Natural killer cell (primary cell): Measurements from ENCODE around the gene PRR33. TPM values are rescaled to one million over a fixed set of nuclear protein-coding genes. Genes with fewer than 3 reads are reported as not detected.
A peak's percentile ranks its signal among the peaks of the same experiment; 100 is the strongest.
"Not testable (repeated sequence)": the region's sequence is repeated elsewhere in the genome, so short reads cannot be mapped to it uniquely, and the experiment has no call there.

Experiments
- ATAC-seq, 3 donors: fragments of 150-1000 bp in 2 of 3; fragments of 200-7000 bp in 1 of 3; cut with Tn5 transposase; 1 replicate in 1 of 3; 2 replicates in 2 of 3; pipeline ENCODE4 v1.10.0; 2021; ENCODE audit warnings: mild to moderate bottlenecking in 2 of 3, moderate library complexity in 2 of 3
- DNase-seq, 2 donors: peaks; one replicate each; pipeline versions ENCODE4 v3.0.0 to v3.0.0-alpha.2; 2013 to 2021; ENCODE audit warnings: mixed read lengths in 1 of 2
- H3K27ac ChIP-seq: one replicate; pipeline ENCODE4 v1.5.1; 2013; ENCODE audit warnings: mild to moderate bottlenecking, low read length
- H3K27me3 ChIP-seq: one replicate; pipeline ENCODE4 v1.6.1; 2013; ENCODE audit warnings: low read length; ENCODE audit not compliant: control insufficient read depth, insufficient read depth
- H3K36me3 ChIP-seq: one replicate; pipeline ENCODE4 v1.6.1; 2013; ENCODE audit warnings: low read length; ENCODE audit not compliant: control insufficient read depth, insufficient read depth
- H3K4me1 ChIP-seq: one replicate; pipeline ENCODE4 v1.6.1; 2013; ENCODE audit warnings: low read length; ENCODE audit not compliant: control insufficient read depth, insufficient read depth
- H3K4me3 ChIP-seq: one replicate; pipeline ENCODE4 v1.5.1; 2013; ENCODE audit warnings: low read length
- H3K9me3 ChIP-seq: one replicate; pipeline ENCODE4 v1.6.1; 2013; ENCODE audit warnings: low read length; ENCODE audit not compliant: control insufficient read depth, insufficient read depth
- H3K27ac Mint-ChIP-seq, 2 donors: one replicate each; pipeline ENCODE4 v1.8.0; 2022; ENCODE audit warnings: mild to moderate bottlenecking in 2 of 2, mixed read lengths in 2 of 2, moderate library complexity in 1 of 2
- H3K27me3 Mint-ChIP-seq, 2 donors: one replicate each; pipeline ENCODE4 v1.8.0; 2022; ENCODE audit warnings: low read depth in 2 of 2, mixed read lengths in 2 of 2
- H3K36me3 Mint-ChIP-seq: one replicate; pipeline ENCODE4 v1.8.0; 2022; ENCODE audit warnings: mixed read lengths
- H3K4me1 Mint-ChIP-seq, 2 donors: one replicate each; pipeline ENCODE4 v1.8.0; 2022; ENCODE audit warnings: mixed read lengths in 2 of 2
- H3K4me3 Mint-ChIP-seq: one replicate; pipeline ENCODE4 v1.8.0; 2022; ENCODE audit warnings: mild to moderate bottlenecking, moderate library complexity, mixed read lengths
- H3K9me3 Mint-ChIP-seq, 2 donors: one replicate each; pipeline ENCODE4 v1.8.0; 2022; ENCODE audit warnings: mixed read lengths in 2 of 2
- WGBS: methylation state at CpG from one replicate; pipeline ENCODE4 v1.1.7; 2013; ENCODE audit warnings: missing lambda C conversion rate; ENCODE audit not compliant: insufficient coverage; 5-methylcytosine and 5-hydroxymethylcytosine counted together
- intact Hi-C: fragments of 100-400 bp; cut with micrococcal nuclease; formaldehyde crosslinking; loops from one replicate; pipeline ENCODE4 v1.14.2; 2022
- total RNA-seq, 4 donors: library from RNA; stranded (reverse); fragments of 120-200 nt in 1 of 4; gene quantifications; one replicate each; pipeline versions ENCODE4 v1.2.3 to v1.2.4, GENCODE V29; 2013 to 2022
- TF ChIP-seq, protein P1 (sequence below): fragments of 200-600 bp; IDR thresholded peaks from one replicate; pipeline ENCODE4 v1.8.0; 2022; ENCODE audit warnings: antibody characterized with exemption

Gene PRR33
- total RNA-seq, 3 donors from 2014 or later (not counting 1 experiment from before 2014, with no cell fraction given): 0.14 to 0.32 TPM; not detected in 1

DNA sequence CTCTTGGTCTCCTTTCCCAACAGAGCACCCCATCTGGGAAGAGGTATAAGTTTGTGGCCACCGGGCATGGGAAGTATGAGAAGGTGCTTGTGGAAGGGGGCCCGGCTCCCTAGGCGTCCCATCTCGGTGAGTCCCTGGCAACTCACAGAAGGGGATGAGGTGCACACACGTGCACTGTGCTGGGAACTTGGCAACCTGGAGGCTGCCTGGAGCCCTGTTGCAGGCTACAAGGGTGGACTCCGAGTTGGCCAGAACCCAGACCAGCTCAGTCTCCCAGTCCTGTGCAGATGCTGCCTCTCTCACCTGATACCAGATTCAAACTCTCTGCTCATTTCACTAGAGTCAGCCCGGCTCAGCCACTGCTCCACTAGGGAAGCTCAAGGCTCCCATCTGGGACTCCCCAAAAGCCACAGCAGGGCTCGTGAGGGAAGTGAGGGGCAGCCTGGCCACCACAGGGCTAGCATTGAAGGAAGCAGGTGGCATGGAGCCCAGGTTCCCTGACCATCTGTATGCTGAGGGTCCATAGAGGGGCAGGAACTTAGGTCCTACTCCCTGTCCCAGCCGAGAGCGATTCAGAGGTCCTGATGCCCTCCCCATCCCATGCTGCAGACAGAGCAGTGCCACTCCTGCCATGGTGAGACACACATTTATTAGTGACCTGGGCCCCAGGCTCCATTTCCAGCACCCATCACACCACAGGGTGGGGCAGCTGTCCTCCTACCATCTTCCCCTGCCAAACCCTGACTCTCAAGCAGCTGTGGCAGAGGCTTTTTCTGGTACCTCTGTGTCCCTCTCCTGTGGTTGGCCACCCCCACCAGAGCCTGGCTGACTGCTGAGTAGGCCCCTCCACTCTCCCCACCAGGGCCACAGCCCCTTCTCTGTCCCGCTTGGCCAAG, 4.0 kb downstream of the PRR33 start:
- Mint-ChIP-seq H3K27ac (peak overlapping the region in 1 of 2 donors; percentile 82), H3K9me3 (peaks cover 0 to 2% of the 10 kb centered on the region in 2 donors), H3K4me3 (peak overlapping the region; percentile 11), H3K4me1 (peaks cover 20 to 61% of the 10 kb centered on the region in 2 donors), H3K36me3 (no peaks in the 10 kb centered on the region), H3K27me3 (no peaks in the 10 kb centered on the region)
- H3K9me3 ChIP-seq: no peaks in the 10 kb centered on the region
- H3K36me3 ChIP-seq: peaks cover 51% of the 10 kb centered on the region
- H3K27ac ChIP-seq: peak overlapping the region; percentile 7
- peaks cover 59% of the 10 kb centered on the region for H3K4me1 ChIP-seq
- H3K4me3 ChIP-seq: no peak overlapping the region
- 77% methylated on average over 11 of the region's 11 CpGs for WGBS
- TF ChIP-seq, protein P1, sequence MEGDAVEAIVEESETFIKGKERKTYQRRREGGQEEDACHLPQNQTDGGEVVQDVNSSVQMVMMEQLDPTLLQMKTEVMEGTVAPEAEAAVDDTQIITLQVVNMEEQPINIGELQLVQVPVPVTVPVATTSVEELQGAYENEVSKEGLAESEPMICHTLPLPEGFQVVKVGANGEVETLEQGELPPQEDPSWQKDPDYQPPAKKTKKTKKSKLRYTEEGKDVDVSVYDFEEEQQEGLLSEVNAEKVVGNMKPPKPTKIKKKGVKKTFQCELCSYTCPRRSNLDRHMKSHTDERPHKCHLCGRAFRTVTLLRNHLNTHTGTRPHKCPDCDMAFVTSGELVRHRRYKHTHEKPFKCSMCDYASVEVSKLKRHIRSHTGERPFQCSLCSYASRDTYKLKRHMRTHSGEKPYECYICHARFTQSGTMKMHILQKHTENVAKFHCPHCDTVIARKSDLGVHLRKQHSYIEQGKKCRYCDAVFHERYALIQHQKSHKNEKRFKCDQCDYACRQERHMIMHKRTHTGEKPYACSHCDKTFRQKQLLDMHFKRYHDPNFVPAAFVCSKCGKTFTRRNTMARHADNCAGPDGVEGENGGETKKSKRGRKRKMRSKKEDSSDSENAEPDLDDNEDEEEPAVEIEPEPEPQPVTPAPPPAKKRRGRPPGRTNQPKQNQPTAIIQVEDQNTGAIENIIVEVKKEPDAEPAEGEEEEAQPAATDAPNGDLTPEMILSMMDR: no peak
- intact Hi-C loops: loop anchor here (2.0 kb wide), 1 partner anchor 35 kb away; the partner anchor contains the start of gene LSP1
- no peaks in the 10 kb centered on the region for H3K27me3 ChIP-seq
- peak; percentile 26 to 32 for DNase-seq
- no peak for ATAC-seq

DNA sequence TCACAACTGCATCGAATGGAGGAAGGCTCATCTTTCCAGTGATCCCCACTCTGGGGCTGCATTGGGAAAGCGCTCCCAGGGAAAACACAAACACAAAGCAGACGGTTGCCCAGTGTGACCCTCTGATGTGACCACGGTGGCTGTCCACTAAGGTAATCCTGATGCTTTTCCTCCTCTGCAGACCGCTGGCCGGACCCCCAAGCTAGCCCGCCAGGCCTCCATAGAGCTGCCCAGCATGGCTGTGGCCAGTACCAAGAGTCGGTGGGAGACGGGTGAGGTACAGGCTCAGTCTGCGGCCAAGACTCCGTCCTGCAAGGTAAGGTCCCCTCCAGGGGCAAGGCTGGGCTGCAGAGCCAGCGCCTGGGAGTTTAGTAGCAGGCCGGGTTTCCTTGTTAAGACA, 5.1 kb downstream of the PRR33 start:
- H3K27me3 ChIP-seq, H3K4me3 ChIP-seq, intact Hi-C loops, H3K27me3 Mint-ChIP-seq, H3K9me3 ChIP-seq, H3K27ac ChIP-seq, H3K4me3 Mint-ChIP-seq, H3K36me3 Mint-ChIP-seq, H3K27ac Mint-ChIP-seq, ATAC-seq, DNase-seq, H3K9me3 Mint-ChIP-seq: not testable (repeated sequence)
- Histone ChIP-seq H3K36me3 (peaks cover 51% of the 10 kb centered on the region), H3K4me1 (peaks cover 59% of the 10 kb centered on the region)
- 97% methylated on average over 13 of the region's 13 CpGs for WGBS
- H3K4me1 Mint-ChIP-seq: peaks cover 20 to 58% of the 10 kb centered on the region in 2 donors

DNA sequence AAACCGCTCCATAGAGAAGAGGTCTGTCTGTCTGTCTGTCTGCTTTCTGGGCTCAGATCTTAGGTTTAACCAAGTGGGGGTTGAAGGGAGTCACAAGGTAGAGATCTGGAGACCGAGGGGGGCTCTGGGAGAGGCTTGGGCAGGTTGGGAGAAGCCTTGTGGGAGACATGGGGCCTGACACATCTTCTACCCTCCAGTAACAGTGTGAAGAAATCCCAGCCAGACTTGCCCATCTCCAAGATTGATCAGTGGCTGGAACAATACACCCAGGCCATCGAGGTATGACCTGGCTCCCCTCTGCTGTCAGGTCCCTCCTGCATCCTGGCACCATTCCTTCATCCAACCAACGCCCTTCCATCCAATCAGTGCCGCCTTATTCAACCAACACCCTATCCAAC, 7.4 kb downstream of the PRR33 start:
- no peaks in the 10 kb centered on the region for H3K9me3 Mint-ChIP-seq
- 97% methylated on average over 5 of the region's 5 CpGs for WGBS
- no peak overlapping the region for H3K27ac ChIP-seq
- H3K4me3 ChIP-seq: no peak overlapping the region
- no peak for DNase-seq
- H3K4me1 ChIP-seq: peaks cover 59% of the 10 kb centered on the region
- TF ChIP-seq, protein P1: no peak
- ATAC-seq: no peak
- intact Hi-C loops: no loop called here
- H3K36me3 Mint-ChIP-seq: no peaks in the 10 kb centered on the region
- no peak overlapping the region for H3K4me3 Mint-ChIP-seq
- H3K27ac Mint-ChIP-seq: no peak overlapping the region
- H3K36me3 ChIP-seq: peaks cover 61% of the 10 kb centered on the region
- no peaks in the 10 kb centered on the region for H3K27me3 Mint-ChIP-seq
- no peaks in the 10 kb centered on the region for H3K9me3 ChIP-seq
- no peaks in the 10 kb centered on the region for H3K27me3 ChIP-seq
- H3K4me1 Mint-ChIP-seq: peaks cover 21 to 53% of the 10 kb centered on the region in 2 donors
